GM12864 (cell line): ENCODE measurements around the gene NR3C2.

ENCODE experiments used
- DNase-seq: peaks from one replicate; pipeline ENCODE4 v3.0.0-alpha.2; 2011; ENCODE audit warnings: low read depth
- H3K4me3 ChIP-seq: 2 replicates; pipeline ENCODE4 v1.5.1; 2011; ENCODE audit warnings: mild to moderate bottlenecking, low read depth, low read length, control low read depth
- TF ChIP-seq, protein P1 (sequence below): IDR thresholded peaks from 2 replicates; pipeline ENCODE4 v1.5.1; 2011; ENCODE audit warnings: low read depth, mild to moderate bottlenecking, moderate library complexity, low read length, control low read depth, inconsistent platforms; ENCODE audit errors: missing control alignments

NR3C2 gene

GRCh38 chr4:148436512-148436911, 5.7 kb downstream of the NR3C2 start:
- H3K4me3 ChIP-seq = no peak overlapping the region
- TF ChIP-seq, protein P1, sequence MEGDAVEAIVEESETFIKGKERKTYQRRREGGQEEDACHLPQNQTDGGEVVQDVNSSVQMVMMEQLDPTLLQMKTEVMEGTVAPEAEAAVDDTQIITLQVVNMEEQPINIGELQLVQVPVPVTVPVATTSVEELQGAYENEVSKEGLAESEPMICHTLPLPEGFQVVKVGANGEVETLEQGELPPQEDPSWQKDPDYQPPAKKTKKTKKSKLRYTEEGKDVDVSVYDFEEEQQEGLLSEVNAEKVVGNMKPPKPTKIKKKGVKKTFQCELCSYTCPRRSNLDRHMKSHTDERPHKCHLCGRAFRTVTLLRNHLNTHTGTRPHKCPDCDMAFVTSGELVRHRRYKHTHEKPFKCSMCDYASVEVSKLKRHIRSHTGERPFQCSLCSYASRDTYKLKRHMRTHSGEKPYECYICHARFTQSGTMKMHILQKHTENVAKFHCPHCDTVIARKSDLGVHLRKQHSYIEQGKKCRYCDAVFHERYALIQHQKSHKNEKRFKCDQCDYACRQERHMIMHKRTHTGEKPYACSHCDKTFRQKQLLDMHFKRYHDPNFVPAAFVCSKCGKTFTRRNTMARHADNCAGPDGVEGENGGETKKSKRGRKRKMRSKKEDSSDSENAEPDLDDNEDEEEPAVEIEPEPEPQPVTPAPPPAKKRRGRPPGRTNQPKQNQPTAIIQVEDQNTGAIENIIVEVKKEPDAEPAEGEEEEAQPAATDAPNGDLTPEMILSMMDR = no peak
- no peak for DNase-seq

DNA sequence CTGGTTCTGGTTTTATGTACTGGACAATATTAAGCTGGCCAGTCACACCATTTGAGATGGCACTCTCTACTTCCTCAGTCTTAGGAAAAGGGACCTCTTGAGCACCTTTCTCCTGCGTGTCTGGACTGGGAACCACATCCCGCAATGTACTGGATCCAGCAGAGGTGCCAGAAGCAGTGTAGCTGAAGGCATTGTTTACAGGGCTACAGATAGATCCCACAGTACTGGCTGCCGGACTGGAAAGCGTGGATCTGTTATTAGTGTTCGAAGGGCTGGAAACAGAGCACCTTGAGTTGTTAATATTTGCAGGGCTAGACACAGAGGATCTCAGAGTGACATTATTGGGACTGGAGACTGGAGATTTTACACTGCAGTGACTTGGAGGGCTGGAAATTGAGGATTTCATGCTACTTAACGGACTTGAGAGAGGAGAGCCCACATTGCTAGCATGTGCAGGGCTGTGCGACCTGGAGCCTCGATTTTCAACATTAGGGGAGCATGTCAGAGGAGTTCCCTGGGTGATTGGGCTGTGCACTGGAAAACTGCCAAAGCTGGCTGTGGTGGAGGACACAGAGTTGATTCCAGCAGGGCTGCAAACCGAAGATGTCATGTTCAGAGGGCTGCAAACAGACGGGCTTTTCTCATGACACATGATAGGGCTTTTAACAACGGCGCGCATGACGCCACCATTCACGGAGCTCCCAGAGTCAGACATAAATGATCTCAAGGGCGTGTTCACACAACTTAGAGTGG, 6.4 kb downstream of the NR3C2 start:
- no peak for DNase-seq
- no peak overlapping the region for H3K4me3 ChIP-seq
- TF ChIP-seq, protein P1 = no peak

- no peak for DNase-seq
- TF ChIP-seq, protein P1 = no peak
- H3K4me3 ChIP-seq = no peak overlapping the region
These were observed 8.0 kb downstream of the NR3C2 start for GRCh38 chr4:148434075-148434773.

DNA sequence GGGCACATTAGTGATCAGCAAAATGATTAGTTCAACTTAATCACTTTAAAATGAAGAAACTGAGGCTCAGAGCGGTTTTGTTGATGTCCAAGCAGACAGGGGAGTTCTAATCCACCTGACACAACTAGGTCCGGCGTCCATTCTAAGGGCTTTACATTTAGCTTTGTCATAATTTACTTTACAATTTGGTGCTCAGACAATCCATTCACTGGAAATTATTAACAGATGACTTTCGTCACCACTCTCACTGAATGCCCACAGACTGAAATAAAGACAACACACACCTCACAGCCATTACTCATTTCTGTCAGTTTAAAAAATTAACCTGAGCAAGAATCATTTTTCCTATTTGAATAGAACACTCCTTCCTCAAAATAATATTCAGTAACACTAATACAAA, 10.8 kb downstream of the NR3C2 start:
- TF ChIP-seq, protein P1 = no peak
- H3K4me3 ChIP-seq = no peak overlapping the region
- DNase-seq = no peak

DNA sequence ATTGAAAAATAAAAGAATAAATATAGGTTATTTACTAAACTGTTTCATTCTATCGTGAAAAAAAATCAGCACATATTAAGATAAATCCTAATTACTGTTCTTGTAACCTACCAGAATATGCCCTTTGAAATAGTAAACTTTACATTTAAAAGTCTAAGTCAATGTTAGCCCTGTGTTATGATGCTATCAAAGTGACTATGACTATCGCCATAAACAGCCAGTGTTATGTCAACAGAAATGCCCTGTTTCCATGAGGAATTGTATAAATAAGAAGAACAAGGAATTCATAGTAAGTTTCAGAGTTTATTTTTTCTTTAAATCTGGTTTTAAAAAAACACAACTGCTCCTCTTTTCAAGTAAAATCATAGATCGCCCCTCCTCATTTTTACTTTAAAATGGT, 11.4 kb downstream of the NR3C2 start:
- TF ChIP-seq, protein P1 = no peak
- H3K4me3 ChIP-seq = no peak overlapping the region
- no peak for DNase-seq

GRCh38 chr4:148429206-148429605, 13.0 kb downstream of the NR3C2 start:
- no peak overlapping the region for H3K4me3 ChIP-seq
- no peak for DNase-seq
- TF ChIP-seq, protein P1 = no peak
